HCT116 (cell line): ENCODE results near the gene OR2A42. TPM values are rescaled to one million over a fixed set of nuclear protein-coding genes. Genes with fewer than 3 reads are reported as not detected.
A peak's percentile ranks its signal among the peaks of the same experiment; 100 is the strongest.
"Not testable (repeated sequence)": the region's sequence is repeated elsewhere in the genome, so short reads cannot be mapped to it uniquely, and the experiment has no call there.

Source experiments
- ATAC-seq: fragments of 200-7000 bp; cut with Tn5 transposase; 2 replicates; pipeline ENCODE4 v1.9.1; 2020; ENCODE audit warnings: mild to moderate bottlenecking, moderate library complexity
- BruUV-seq: library from RNA; stranded (reverse); fragments of 400-500 nt; replicated peaks from 2 replicates; lab custom pipeline; 2021; lab: Mats Ljungman, UMichigan
- CTCF ChIA-PET: fragments of 300-600 bp; sonication (Branson Sonifier 250); formaldehyde crosslinking; loops from one replicate; lab custom pipeline; 2021; ENCODE audit warnings: antibody characterized with exemption; lab: Charles Lee
- POLR2A ChIA-PET: fragments of 300-600, 350-600 bp; sonication (Branson Sonifier 250); formaldehyde crosslinking; loops from one replicate; lab custom pipeline; 2021; ENCODE audit warnings: antibody characterized with exemption; lab: Charles Lee
- RAD21 ChIA-PET, 2 experiments: fragments of 300-600 bp; sonication (Branson Sonifier 250); formaldehyde crosslinking; loops; one replicate each; lab custom pipeline; 2023; ENCODE audit warnings: low total read pairs in 2 of 2; ENCODE audit not compliant: uncharacterized antibody in 2 of 2, unreplicated experiment in 2 of 2, low non-redundant PET in 1 of 2; lab: Charles Lee
- DNase-seq: peaks from one replicate; pipeline ENCODE4 v3.0.0-alpha.2; 2010; ENCODE audit warnings: low read depth, low spot score
- H2AFZ ChIP-seq: fragments of 200-600 bp; shearing (Covaris generic), sonication (generic); 2 replicates; pipeline ENCODE4 v1.6.1; 2017; ENCODE audit warnings: low read depth, mixed run types, mixed read lengths, antibody characterized with exemption, low read length; ENCODE audit not compliant: poor library complexity, severe bottlenecking
- H3K27ac ChIP-seq: 2 replicates; pipeline ENCODE4 v1.5.1; 2012; ENCODE audit warnings: low read depth, low read length
- H3K27me3 ChIP-seq: fragments of 200-600 bp; sonication (generic); 2 replicates; pipeline ENCODE4 v1.6.1; 2016; ENCODE audit warnings: mixed run types, low read length, mixed read lengths; ENCODE audit not compliant: insufficient read depth
- H3K36me3 ChIP-seq, 2 experiments: fragments of 200-500 bp in 1 of 2; fragments of 200-600 bp in 1 of 2; sonication (Bioruptor generic) in 1 of 2; sonication (generic) in 1 of 2; 2 replicates each; pipeline versions ENCODE4 v1.5.1 to v1.6.1; 2014 to 2016; ENCODE audit warnings: low read length in 2 of 2, inconsistent platforms in 1 of 2, mixed read lengths in 1 of 2, mixed run types in 1 of 2; ENCODE audit not compliant: insufficient read depth in 2 of 2, control insufficient read depth in 1 of 2
- H3K4me1 ChIP-seq, 2 experiments: fragments of 200-600 bp in 1 of 2; sonication (generic) in 1 of 2; 2 replicates each; pipeline versions ENCODE4 v1.5.1 to v1.6.1; 2012 to 2017; ENCODE audit warnings: low read length in 2 of 2, inconsistent platforms in 1 of 2, mild to moderate bottlenecking in 1 of 2, mixed read lengths in 1 of 2, mixed run types in 1 of 2, moderate library complexity in 1 of 2; ENCODE audit not compliant: insufficient read depth in 2 of 2, control insufficient read depth in 1 of 2
- H3K4me2 ChIP-seq: fragments of 200-600 bp; sonication (generic); 2 replicates; pipeline ENCODE4 v1.6.1; 2017; ENCODE audit warnings: mixed run types, low read length, mixed read lengths
- H3K4me3 ChIP-seq, 2 experiments: fragments of 200-600 bp in 1 of 2; sonication (generic) in 1 of 2; replicated peaks in 1 of 2; 2 replicates each; pipeline ENCODE4 v1.5.1; 2011 to 2016; ENCODE audit warnings: low read length in 2 of 2, control low read depth in 1 of 2, low read depth in 1 of 2, mild to moderate bottlenecking in 1 of 2, mixed read lengths in 1 of 2, mixed run types in 1 of 2
- H3K79me2 ChIP-seq: fragments of 200-600 bp; sonication (generic); 2 replicates; pipeline ENCODE4 v1.6.1; 2017; ENCODE audit warnings: mild to moderate bottlenecking, mixed run types, low read length, moderate library complexity, mixed read lengths; ENCODE audit not compliant: insufficient read depth
- H3K9ac ChIP-seq: fragments of 200-600 bp; sonication (generic); 2 replicates; pipeline ENCODE4 v1.6.1; 2016; ENCODE audit warnings: low read length, mixed read lengths
- H3K9me2 ChIP-seq: fragments of 200-600 bp; sonication (generic), shearing (Covaris generic); 2 replicates; pipeline ENCODE4 v1.6.1; 2017; ENCODE audit warnings: mixed run types, mild to moderate bottlenecking, moderate library complexity; ENCODE audit not compliant: insufficient read depth
- H3K9me3 ChIP-seq, 2 experiments: fragments of 200-500 bp in 1 of 2; fragments of 200-600 bp in 1 of 2; sonication (Bioruptor generic) in 1 of 2; sonication (generic) in 1 of 2; 2 replicates each; pipeline ENCODE4 v1.6.1; 2014 to 2017; ENCODE audit warnings: low read length in 2 of 2, mixed read lengths in 2 of 2, inconsistent platforms in 1 of 2, low read depth in 1 of 2, mild to moderate bottlenecking in 1 of 2, mixed run types in 1 of 2, moderate library complexity in 1 of 2; ENCODE audit not compliant: control insufficient read depth in 1 of 2, insufficient read depth in 1 of 2
- H4K20me1 ChIP-seq: fragments of 200-600 bp; sonication (generic), shearing (Covaris generic); 2 replicates; pipeline ENCODE4 v1.6.1; 2017; ENCODE audit warnings: mixed run types, mild to moderate bottlenecking, moderate library complexity; ENCODE audit not compliant: insufficient read depth
- intact Hi-C: fragments of 100-400 bp; cut with micrococcal nuclease; formaldehyde crosslinking; loops from 2 replicates; pipeline ENCODE4 v1.10.0; 2022
- total RNA-seq: library from RNA; stranded (reverse); gene quantifications from one replicate; pipeline ENCODE4 v1.2.1, GENCODE V29; 2021; ENCODE audit not compliant: unreplicated experiment

Gene OR2A42
- total RNA-seq, 1 experiment from 2014 or later: not detected

DNA sequence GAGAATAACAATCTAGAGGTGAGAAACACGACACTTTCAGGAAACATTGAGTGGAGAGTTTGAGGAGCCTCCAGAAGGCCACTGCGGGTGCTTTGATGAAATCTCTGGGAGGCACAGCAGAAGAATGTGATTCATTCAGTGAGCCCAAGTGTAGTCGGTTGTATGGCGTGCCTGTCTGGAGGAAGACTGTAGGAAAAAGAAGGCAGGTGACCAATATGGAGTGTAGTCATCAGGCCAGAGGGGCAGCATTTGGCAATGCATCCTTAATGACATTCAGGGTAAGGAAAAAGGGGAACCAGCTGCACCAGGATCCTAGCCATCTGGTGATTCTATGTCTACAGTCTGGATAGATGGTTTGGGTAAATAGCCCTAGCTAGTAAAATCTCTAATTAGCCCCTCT is 12.9 kb upstream of the OR2A42 start:
- H3K4me3 ChIP-seq, H3K4me2 ChIP-seq, H3K9ac ChIP-seq, H3K9me3 ChIP-seq, H3K27me3 ChIP-seq, H3K27ac ChIP-seq, H3K79me2 ChIP-seq, CTCF ChIA-PET, H3K9me2 ChIP-seq, BruUV-seq, H3K36me3 ChIP-seq, H3K4me1 ChIP-seq, DNase-seq, RAD21 ChIA-PET, H4K20me1 ChIP-seq, intact Hi-C loops, H2AFZ ChIP-seq, POLR2A ChIA-PET: not testable (repeated sequence)
- peak; percentile 31 for ATAC-seq

DNA sequence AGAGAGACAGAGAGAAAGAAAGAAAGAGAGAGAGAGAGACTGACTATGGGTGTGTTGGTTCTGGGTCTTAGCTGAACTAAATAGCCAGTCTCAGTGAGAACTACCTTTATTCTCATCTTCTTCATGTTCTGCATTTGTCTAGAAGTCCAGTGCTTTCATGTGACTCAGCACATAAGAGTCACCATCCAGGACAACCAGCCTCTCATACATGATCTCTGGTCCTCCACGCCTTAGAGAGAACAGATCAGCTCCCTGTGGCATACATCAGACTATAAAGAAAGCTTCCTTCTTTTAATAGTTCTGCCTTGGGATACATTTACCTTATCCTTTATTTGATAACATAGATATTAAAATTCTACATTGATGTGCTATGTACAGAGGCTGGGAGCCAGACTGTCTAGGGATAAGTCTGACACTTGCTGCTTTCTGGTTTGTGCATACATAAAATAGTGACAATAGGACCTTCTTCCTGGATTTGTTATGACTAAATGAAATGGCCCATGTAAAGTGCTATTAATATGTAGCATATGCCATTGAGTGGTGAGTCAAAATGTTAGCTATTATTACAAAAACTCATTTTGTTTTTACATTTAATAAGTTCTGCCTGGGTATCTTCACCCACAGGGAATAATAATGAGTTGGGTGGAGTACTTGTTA is 8.4 kb upstream of the OR2A42 start:
- POLR2A ChIA-PET, CTCF ChIA-PET, H3K9ac ChIP-seq, DNase-seq, H3K4me1 ChIP-seq, H3K27me3 ChIP-seq, H3K27ac ChIP-seq, BruUV-seq, H4K20me1 ChIP-seq, H3K4me2 ChIP-seq, H3K4me3 ChIP-seq, H3K79me2 ChIP-seq, H3K36me3 ChIP-seq, H3K9me2 ChIP-seq, H3K9me3 ChIP-seq, RAD21 ChIA-PET, intact Hi-C loops, H2AFZ ChIP-seq: not testable (repeated sequence)
- ATAC-seq: peak; percentile 33

DNA sequence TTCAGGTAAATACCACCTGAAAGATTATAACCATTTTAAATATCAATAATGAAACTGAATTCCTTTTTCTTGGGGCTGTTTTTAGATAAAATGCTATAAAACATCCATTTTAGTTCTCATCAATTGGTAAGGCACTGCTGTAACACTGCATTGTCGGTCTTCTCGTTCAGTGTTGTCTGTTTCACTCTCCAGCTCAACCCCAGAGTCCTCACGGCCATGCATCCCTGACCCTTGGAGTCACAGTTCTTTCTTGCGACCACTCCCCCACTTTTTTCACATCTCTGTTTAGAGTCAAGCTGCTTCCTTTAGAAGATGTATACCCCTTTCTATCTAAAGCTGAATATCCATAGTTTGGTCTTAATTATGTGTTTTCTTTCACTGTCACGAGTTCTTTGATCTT is 7.6 kb upstream of the OR2A42 start:
- BruUV-seq, DNase-seq: not testable (repeated sequence)

DNA sequence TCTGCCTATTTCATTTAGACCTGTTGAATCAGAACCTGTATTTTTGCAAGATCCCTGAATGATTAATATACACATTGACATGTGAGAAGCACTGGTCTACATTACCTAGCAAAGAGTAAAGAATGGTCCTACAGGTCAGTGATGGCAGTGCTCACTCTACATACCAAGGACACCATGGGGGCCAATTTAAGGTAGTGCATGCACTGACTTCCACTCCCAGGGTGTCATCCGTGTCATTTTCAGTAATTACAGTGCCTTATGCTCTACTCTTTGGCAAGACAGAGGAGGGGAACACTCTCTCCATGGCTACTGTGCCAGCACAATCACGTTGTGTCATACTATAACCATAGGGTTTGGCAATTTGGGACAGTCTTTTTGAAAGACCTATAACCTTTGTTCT is 6.0 kb upstream of the OR2A42 start:
- DNase-seq, intact Hi-C loops: not testable (repeated sequence)
- ATAC-seq: peak; percentile 56; the same call in 1 of the 2 replicates

More for the DNA sequence above, 7.6 kb upstream of the OR2A42 start:
- H3K4me1 ChIP-seq, H3K9me3 ChIP-seq, H2AFZ ChIP-seq, POLR2A ChIA-PET, H3K9me2 ChIP-seq, H3K9ac ChIP-seq, H3K36me3 ChIP-seq, CTCF ChIA-PET, H3K27me3 ChIP-seq, H3K27ac ChIP-seq, ATAC-seq, H4K20me1 ChIP-seq, RAD21 ChIA-PET, H3K4me3 ChIP-seq, H3K4me2 ChIP-seq, H3K79me2 ChIP-seq, intact Hi-C loops: not testable (repeated sequence)

More for the DNA sequence above, 6.0 kb upstream of the OR2A42 start:
- H3K9me3 ChIP-seq, CTCF ChIA-PET, BruUV-seq, H3K36me3 ChIP-seq, H3K4me1 ChIP-seq, H3K9ac ChIP-seq, POLR2A ChIA-PET, H4K20me1 ChIP-seq, H2AFZ ChIP-seq, RAD21 ChIA-PET, H3K4me3 ChIP-seq, H3K9me2 ChIP-seq, H3K27ac ChIP-seq, H3K4me2 ChIP-seq, H3K79me2 ChIP-seq, H3K27me3 ChIP-seq: not testable (repeated sequence)
